Endothelial cell of umbilical vein (primary cell): ENCODE data around the gene ZNF22. TPM values are rescaled to one million over a fixed set of nuclear protein-coding genes. Genes with fewer than 3 reads are reported as not detected.

Experiments
- BruUV-seq: library from RNA; stranded (reverse); fragments of 400-500 nt; replicated peaks from 2 replicates; lab custom pipeline; 2021; lab: Mats Ljungman, UMichigan
- CTCF ChIA-PET: fragments of 300-600, 350-600 bp; sonication (Branson Sonifier 250); formaldehyde crosslinking; loops from one replicate; lab custom pipeline; 2021; ENCODE audit warnings: antibody characterized with exemption, inconsistent platforms; lab: Charles Lee
- POLR2A ChIA-PET: fragments of 300-600, 350-600 bp; sonication (Branson Sonifier 250); formaldehyde crosslinking; loops from one replicate; lab custom pipeline; 2021; ENCODE audit warnings: antibody characterized with exemption, inconsistent platforms; lab: Charles Lee
- DNase-seq: peaks from one replicate; pipeline ENCODE4 v3.0.0-alpha.2; 2011; ENCODE audit warnings: low read depth, low spot score
- FAIRE-seq: peaks from 2 replicates; lab custom pipeline; 2011; peaks lifted over from hg19 to GRCh38; lab: Jason Lieb, UNC
- H2AFZ ChIP-seq: 2 replicates; pipeline ENCODE4 v1.6.0; 2012; ENCODE audit warnings: low read depth, low read length, control low read depth, inconsistent platforms
- H3K27ac ChIP-seq: 2 replicates; pipeline ENCODE4 v1.5.1; 2011; ENCODE audit warnings: low read depth, mild to moderate bottlenecking, control low read depth, low read length, moderate library complexity; ENCODE audit not compliant: insufficient read depth
- H3K27me3 ChIP-seq, 2 experiments: 2 replicates each; pipeline versions ENCODE4 v1.6.0 to v1.6.1; 2011; ENCODE audit warnings: low read length in 2 of 2, mixed read lengths in 1 of 2; ENCODE audit not compliant: control insufficient read depth in 2 of 2, insufficient read depth in 2 of 2
- H3K36me3 ChIP-seq, 2 experiments: 2 replicates in 1 of 2; 3 replicates in 1 of 2; pipeline ENCODE4 v1.5.1; 2011; ENCODE audit warnings: low read length in 2 of 2, mild to moderate bottlenecking in 1 of 2, moderate library complexity in 1 of 2; ENCODE audit not compliant: control insufficient read depth in 2 of 2, insufficient read depth in 2 of 2; ENCODE audit errors: extremely low read depth in 1 of 2
- H3K4me1 ChIP-seq: 3 replicates; pipeline ENCODE4 v1.5.1; 2011; ENCODE audit warnings: mild to moderate bottlenecking, low read length; ENCODE audit not compliant: control insufficient read depth, insufficient read depth; ENCODE audit errors: extremely low read depth
- H3K4me2 ChIP-seq: 2 replicates; pipeline ENCODE4 v1.6.1; 2011; ENCODE audit warnings: low read length, control low read depth, mixed read lengths; ENCODE audit not compliant: insufficient read depth
- H3K4me3 ChIP-seq, 3 experiments: fragments of 200-600 bp in 1 of 3; sonication (generic), shearing (Covaris generic) in 1 of 3; replicated peaks in 1 of 3; 2 replicates each; pipeline ENCODE4 v1.5.1; 2011 to 2016; ENCODE audit warnings: control low read depth in 3 of 3, low read length in 3 of 3, mild to moderate bottlenecking in 2 of 3, inconsistent platforms in 1 of 3, low read depth in 1 of 3, moderate library complexity in 1 of 3; ENCODE audit not compliant: insufficient read depth in 1 of 3
- H3K79me2 ChIP-seq: 2 replicates; pipeline ENCODE4 v1.6.0; 2012; ENCODE audit warnings: low read length, inconsistent platforms; ENCODE audit not compliant: control insufficient read depth, insufficient read depth
- H3K9ac ChIP-seq: replicated peaks from 2 replicates; pipeline ENCODE3; 2011; ENCODE audit warnings: low read length, control low read depth; ENCODE audit not compliant: insufficient read depth; ENCODE audit errors: extremely low read depth
- H3K9me1 ChIP-seq: replicated peaks from 3 replicates; pipeline ENCODE4 v1.6.0; 2011; ENCODE audit warnings: mild to moderate bottlenecking, low read length; ENCODE audit not compliant: control insufficient read depth, insufficient read depth; ENCODE audit errors: extremely low read depth
- H3K9me3 ChIP-seq: replicated peaks from 2 replicates; pipeline ENCODE4 v1.5.1; 2012; ENCODE audit warnings: low read length, inconsistent platforms; ENCODE audit not compliant: control insufficient read depth, insufficient read depth
- H4K20me1 ChIP-seq: replicated peaks from 2 replicates; pipeline ENCODE3; 2011; ENCODE audit warnings: mild to moderate bottlenecking, low read length; ENCODE audit not compliant: control insufficient read depth, insufficient read depth; ENCODE audit errors: extremely low read depth
- CTCF ChIP-seq, 2 donors: IDR thresholded peaks; 1 replicate in 1 of 2; 2 replicates in 1 of 2; pipeline ENCODE4 v1.5.1; 2011; ENCODE audit warnings: low read length in 2 of 2, mild to moderate bottlenecking in 2 of 2, moderate library complexity in 2 of 2, control low read depth in 1 of 2, inconsistent platforms in 1 of 2, low read depth in 1 of 2; ENCODE audit not compliant: insufficient read depth in 1 of 2; ENCODE audit errors: extremely low read depth in 1 of 2
- EZH2 ChIP-seq: IDR thresholded peaks from 2 replicates; pipeline ENCODE4 v1.6.1; 2012; ENCODE audit warnings: borderline replicate concordance, low read depth, mild to moderate bottlenecking, moderate library complexity, low read length, inconsistent platforms; ENCODE audit not compliant: severe bottlenecking
- FOS ChIP-seq: IDR thresholded peaks from 2 replicates; pipeline ENCODE4 v1.6.1; 2011; ENCODE audit warnings: mild to moderate bottlenecking, low read length, moderate library complexity, borderline replicate concordance; ENCODE audit not compliant: insufficient read depth
- GATA2 ChIP-seq: IDR thresholded peaks from 2 replicates; pipeline ENCODE4 v1.7.0; 2011; ENCODE audit warnings: low read depth, mild to moderate bottlenecking, moderate library complexity, mixed read lengths, low read length; ENCODE audit not compliant: insufficient read length, insufficient read depth
- JUN ChIP-seq: IDR thresholded peaks from 2 replicates; pipeline ENCODE4 v1.6.1; 2011; ENCODE audit warnings: borderline replicate concordance, low read depth; ENCODE audit not compliant: insufficient read length, insufficient read depth
- MAX ChIP-seq: IDR thresholded peaks from 2 replicates; pipeline ENCODE4 v1.6.1; 2011; ENCODE audit not compliant: insufficient read depth, insufficient read length
- MYC ChIP-seq: IDR thresholded peaks from one replicate; pipeline ENCODE4 v1.6.1; 2011; ENCODE audit warnings: mild to moderate bottlenecking, low read depth, low read length
- POLR2A ChIP-seq: IDR thresholded peaks from 2 replicates; pipeline ENCODE4 v1.6.1; 2012; ENCODE audit warnings: low read depth, mild to moderate bottlenecking, control low read depth, low read length
- POLR2AphosphoS5 ChIP-seq: IDR thresholded peaks from 2 replicates; pipeline ENCODE4 v1.6.1; 2012; ENCODE audit warnings: low read depth, mild to moderate bottlenecking, control low read depth, low read length, moderate library complexity; ENCODE audit not compliant: insufficient read depth
- dilution Hi-C: fragments of 300-500 bp; cut with MboI; formaldehyde crosslinking; loops from one replicate; pipeline ENCODE4 v1.15.0; 2019; ENCODE audit warnings: low sequenced_read_pairs; ENCODE audit not compliant: extremely low pct_ligation_motif_present
- intact Hi-C: fragments of 100-400 bp; cut with micrococcal nuclease; formaldehyde crosslinking; loops from one replicate; pipeline ENCODE4 v1.10.0; 2022
- polyA plus RNA-seq, 4 experiments: library from polyadenylated mRNA; depleted of rRNA in 3 of 4; stranded (reverse) in 3 of 4; unstranded in 1 of 4; fragments of >200 nt; gene quantifications; 2 replicates each; pipeline versions ENCODE4 v1.2.1 to v1.2.3, GENCODE V29; 2011 to 2012; ENCODE audit warnings: missing spikeins in 1 of 4
- total RNA-seq: library from RNA; stranded (reverse); gene quantifications from 2 replicates; pipeline ENCODE4 v1.2.3, GENCODE V29; 2021

The ZNF22 gene
- total and polyA plus RNA-seq, 2 donors (not counting 3 experiments of a cell fraction or from before 2014, with no cell fraction given) = 21.0 to 48.7 TPM

GRCh38 chr10:44973323-44974081, 27.2 kb upstream of the ZNF22 start:
- H3K9me3 ChIP-seq = no peaks in the 10 kb centered on the region
- no peaks in the 10 kb centered on the region for H3K27me3 ChIP-seq
- DNase-seq = peak; percentile 59
- no peak overlapping the region for H3K4me3 ChIP-seq
- intact Hi-C loops (loop anchor here (10.0 kb wide), 1 partner anchor 1299 kb away; no protein-coding TSS in a partner anchor), dilution Hi-C loops (no loop called here)
- no peak for FAIRE-seq
- H3K36me3 ChIP-seq = peaks cover 0 to 11% of the 10 kb centered on the region in 2 experiments
- H3K9ac ChIP-seq = no peak overlapping the region
- peaks cover 11% of the 10 kb centered on the region for H3K4me1 ChIP-seq
- POLR2A ChIA-PET = interaction anchor here (1.0 kb wide), 1 partner anchor 28 kb away, joined by 3 read pairs; no protein-coding TSS in a partner anchor
- no peaks in the 10 kb centered on the region for H3K9me1 ChIP-seq
- BruUV-seq = no TSS peak
- H3K79me2 ChIP-seq = no peaks in the 10 kb centered on the region
- TF ChIP-seq JUN (no peak), EZH2 (no peak)
- H3K27ac ChIP-seq = no peak overlapping the region
- CTCF ChIA-PET = interaction anchor here (1.1 to 2.3 kb wide), 3 partner anchors 10 to 41 kb away, joined by 5 to 18 read pairs (median 9); partner anchors contain the start of gene ZNF22
- H2AFZ ChIP-seq = no peak overlapping the region
- H4K20me1 ChIP-seq = no peaks in the 10 kb centered on the region
- H3K4me2 ChIP-seq = no peak overlapping the region

GRCh38 chr10:44974082-44974627, 26.6 kb upstream of the ZNF22 start:
- H3K27ac ChIP-seq = no peak overlapping the region
- peak overlapping the region; percentile 95 for H2AFZ ChIP-seq
- no peaks in the 10 kb centered on the region for H3K79me2 ChIP-seq
- dilution Hi-C loops = no loop called here
- no peak overlapping the region for H3K4me3 ChIP-seq
- peaks cover 16% of the 10 kb centered on the region for H3K4me1 ChIP-seq
- TF ChIP-seq EZH2 (no peak), FOS (no peak), POLR2A (no peak), GATA2 (no peak), MYC (no peak), POLR2AphosphoS5 (no peak), JUN (no peak), CTCF (IDR thresholded peaks at IDR 0.05; ENCODE audit: extremely low read depth in 1 of 2, insufficient read depth in 1 of 2, low read depth in 1 of 2, low read length in 2 of 2) (no peak), MAX (no peak)
- no peaks in the 10 kb centered on the region for H4K20me1 ChIP-seq
- H3K27me3 ChIP-seq = no peaks in the 10 kb centered on the region
- H3K9me1 ChIP-seq = no peaks in the 10 kb centered on the region
- intact Hi-C loops = loop anchor here (10.0 kb wide), 1 partner anchor 1299 kb away; no protein-coding TSS in a partner anchor
- no TSS peak for BruUV-seq
- CTCF ChIA-PET = interaction anchor here (1.7 to 2.3 kb wide), 3 partner anchors 8 to 41 kb away, joined by 3 to 18 read pairs (median 9); no protein-coding TSS in a partner anchor
- peak overlapping the region; percentile 68 for H3K9ac ChIP-seq
- H3K9me3 ChIP-seq = no peaks in the 10 kb centered on the region
- no peak overlapping the region for H3K4me2 ChIP-seq
- peaks cover 0 to 11% of the 10 kb centered on the region in 2 experiments for H3K36me3 ChIP-seq
- DNase-seq (no peak), FAIRE-seq (no peak)
- POLR2A ChIA-PET = interaction anchor here (1.0 kb wide), 1 partner anchor 27 kb away, joined by 3 read pairs; no protein-coding TSS in a partner anchor
